Activated CD8-positive, alpha-beta T cell treated with anti-CD3 and anti-CD28 coated beads for 36 hours (primary cell): ENCODE results near the gene IL32. TPM values are rescaled to one million over a fixed set of nuclear protein-coding genes. Genes with fewer than 3 reads are reported as not detected.

Experiments
- ATAC-seq: fragments of 200-7000 bp; cut with Tn5 transposase; one replicate; pipeline ENCODE4 v1.10.0; 2021; ENCODE audit warnings: mild to moderate bottlenecking, moderate library complexity
- CTCF ChIA-PET: fragments of 350-600 bp; sonication (Branson Sonifier 250); formaldehyde crosslinking; loops from one replicate; lab custom pipeline; 2021; ENCODE audit warnings: antibody characterized with exemption; lab: Charles Lee
- POLR2A ChIA-PET: fragments of 350-600 bp; sonication (Branson Sonifier 250); formaldehyde crosslinking; loops from one replicate; lab custom pipeline; 2021; ENCODE audit warnings: antibody characterized with exemption; lab: Charles Lee
- DNase-seq: peaks from one replicate; pipeline ENCODE4 v3.0.0-alpha.2; 2020
- H3K27ac Mint-ChIP-seq: one replicate; pipeline ENCODE4 v1.8.0; 2021; ENCODE audit warnings: mild to moderate bottlenecking, mixed read lengths
- H3K27me3 Mint-ChIP-seq: one replicate; pipeline ENCODE4 v1.8.0; 2021; ENCODE audit warnings: mixed read lengths
- H3K36me3 Mint-ChIP-seq: one replicate; pipeline ENCODE4 v1.8.0; 2021; ENCODE audit warnings: low read depth, mixed read lengths
- H3K4me1 Mint-ChIP-seq: one replicate; pipeline ENCODE4 v1.8.0; 2021; ENCODE audit warnings: low read depth, mixed read lengths
- H3K4me3 Mint-ChIP-seq: one replicate; pipeline ENCODE4 v1.8.0; 2021; ENCODE audit warnings: mild to moderate bottlenecking, moderate library complexity, mixed read lengths
- H3K9me3 Mint-ChIP-seq: one replicate; pipeline ENCODE4 v1.8.0; 2021; ENCODE audit warnings: mixed read lengths
- intact Hi-C: fragments of 100-400 bp; cut with micrococcal nuclease; formaldehyde crosslinking; loops from one replicate; pipeline ENCODE4 v1.10.0; 2022
- total RNA-seq, 2 experiments: library from RNA; stranded (reverse); gene quantifications; one replicate each; pipeline ENCODE4 v1.2.3, GENCODE V29; 2021
- TF ChIP-seq, protein P1 (sequence below): fragments of 200-600 bp; IDR thresholded peaks from one replicate; pipeline ENCODE4 v1.8.0; 2022; ENCODE audit warnings: antibody characterized with exemption, mild to moderate bottlenecking

IL32 gene
- total RNA-seq, 2 experiments from 2014 or later, result 971 to 974 TPM

DNA sequence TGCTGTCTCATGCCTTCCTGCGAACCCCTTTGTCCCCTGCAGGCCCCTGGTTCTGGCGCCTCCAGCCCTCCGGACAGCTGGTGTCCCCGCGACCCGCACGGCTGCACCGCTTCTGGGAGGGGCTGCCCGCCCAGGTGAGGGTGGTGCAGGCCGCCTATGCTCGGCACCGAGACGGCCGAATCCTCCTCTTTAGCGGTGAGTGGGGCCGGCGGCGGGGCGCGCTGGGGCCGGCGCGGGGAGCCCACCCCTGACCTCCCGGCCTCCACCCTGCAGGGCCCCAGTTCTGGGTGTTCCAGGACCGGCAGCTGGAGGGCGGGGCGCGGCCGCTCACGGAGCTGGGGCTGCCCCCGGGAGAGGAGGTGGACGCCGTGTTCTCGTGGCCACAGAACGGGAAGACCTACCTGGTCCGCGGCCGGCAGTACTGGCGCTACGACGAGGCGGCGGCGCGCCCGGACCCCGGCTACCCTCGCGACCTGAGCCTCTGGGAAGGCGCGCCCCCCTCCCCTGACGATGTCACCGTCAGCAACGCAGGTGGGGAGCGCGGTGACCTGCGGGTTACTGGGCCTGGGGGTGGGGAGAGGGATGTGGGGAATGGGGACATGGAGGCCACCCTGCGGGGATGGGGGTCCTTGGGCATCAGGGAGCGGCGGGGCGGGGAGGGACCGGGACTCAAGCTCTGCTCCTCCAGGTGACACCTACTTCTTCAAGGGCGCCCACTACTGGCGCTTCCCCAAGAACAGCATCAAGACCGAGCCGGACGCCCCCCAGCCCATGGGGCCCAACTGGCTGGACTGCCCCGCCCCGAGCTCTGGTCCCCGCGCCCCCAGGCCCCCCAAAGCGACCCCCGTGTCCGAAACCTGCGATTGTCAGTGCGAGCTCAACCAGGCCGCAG is 7.1 kb upstream of the IL32 start:
- intact Hi-C loops, result no loop called here
- ChIA-PET CTCF (interaction anchor here (0.8 to 14.0 kb wide), 34 partner anchors 9 to 225 kb away, joined by 3 to 288 read pairs (median 8); partner anchors contain the start of genes HCFC1R1, THOC6, ZNF213 and ZSCAN10), POLR2A (interaction anchor here (0.5 to 3.5 kb wide), 18 partner anchors 8 to 798 kb away, joined by 3 to 27 read pairs (median 6); partner anchors contain the start of genes HCFC1R1, THOC6 and ZNF213)
- Mint-ChIP-seq H3K36me3 (peaks cover 25% of the 10 kb centered on the region), H3K27me3 (no peaks in the 10 kb centered on the region), H3K4me3 (peak overlapping the region; percentile 82), H3K27ac (peak overlapping the region; percentile 77), H3K4me1 (peaks cover 58% of the 10 kb centered on the region), H3K9me3 (no peaks in the 10 kb centered on the region)
- TF ChIP-seq, protein P1, sequence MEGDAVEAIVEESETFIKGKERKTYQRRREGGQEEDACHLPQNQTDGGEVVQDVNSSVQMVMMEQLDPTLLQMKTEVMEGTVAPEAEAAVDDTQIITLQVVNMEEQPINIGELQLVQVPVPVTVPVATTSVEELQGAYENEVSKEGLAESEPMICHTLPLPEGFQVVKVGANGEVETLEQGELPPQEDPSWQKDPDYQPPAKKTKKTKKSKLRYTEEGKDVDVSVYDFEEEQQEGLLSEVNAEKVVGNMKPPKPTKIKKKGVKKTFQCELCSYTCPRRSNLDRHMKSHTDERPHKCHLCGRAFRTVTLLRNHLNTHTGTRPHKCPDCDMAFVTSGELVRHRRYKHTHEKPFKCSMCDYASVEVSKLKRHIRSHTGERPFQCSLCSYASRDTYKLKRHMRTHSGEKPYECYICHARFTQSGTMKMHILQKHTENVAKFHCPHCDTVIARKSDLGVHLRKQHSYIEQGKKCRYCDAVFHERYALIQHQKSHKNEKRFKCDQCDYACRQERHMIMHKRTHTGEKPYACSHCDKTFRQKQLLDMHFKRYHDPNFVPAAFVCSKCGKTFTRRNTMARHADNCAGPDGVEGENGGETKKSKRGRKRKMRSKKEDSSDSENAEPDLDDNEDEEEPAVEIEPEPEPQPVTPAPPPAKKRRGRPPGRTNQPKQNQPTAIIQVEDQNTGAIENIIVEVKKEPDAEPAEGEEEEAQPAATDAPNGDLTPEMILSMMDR, result no peak
- peak; percentile 52 for ATAC-seq
- DNase-seq, result peak; percentile 83

DNA sequence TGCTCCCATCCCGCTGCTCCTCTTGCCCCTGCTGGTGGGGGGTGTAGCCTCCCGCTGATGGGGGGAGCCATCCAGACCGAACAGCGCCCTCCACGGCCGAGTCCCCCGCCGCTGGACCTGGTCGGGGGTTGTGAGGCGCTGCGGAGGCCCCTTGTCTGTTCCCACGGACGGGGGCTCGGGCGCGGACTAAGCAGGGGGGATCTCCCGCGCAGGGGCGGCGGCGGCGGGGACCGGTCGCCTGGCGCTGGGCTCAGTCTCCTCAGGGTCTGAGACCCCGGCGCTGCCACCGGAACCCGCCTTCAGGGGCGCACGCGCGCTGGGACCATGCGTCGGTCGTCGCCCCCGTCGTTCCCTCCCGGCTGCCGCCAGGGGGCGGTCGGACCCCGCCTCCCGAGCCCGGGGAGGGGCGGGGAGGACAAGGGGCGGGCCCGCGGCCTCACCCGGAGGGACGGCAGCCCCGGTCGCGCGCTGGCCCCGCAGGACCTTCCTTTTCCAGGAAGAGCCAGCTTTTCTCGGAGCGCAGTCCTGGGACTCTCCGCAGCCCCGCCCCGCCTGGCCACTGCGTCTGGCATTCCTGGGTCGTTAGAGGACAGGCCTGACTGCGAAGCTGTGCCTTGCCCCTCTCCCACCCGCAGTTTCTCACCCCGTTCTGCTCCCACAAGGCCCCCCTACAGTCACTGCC is 6.3 kb upstream of the IL32 start:
- intact Hi-C loops, result no loop called here
- Mint-ChIP-seq H3K4me1 (peaks cover 57% of the 10 kb centered on the region), H3K27me3 (no peaks in the 10 kb centered on the region), H3K9me3 (no peaks in the 10 kb centered on the region), H3K27ac (peak overlapping the region; percentile 93), H3K36me3 (peaks cover 19% of the 10 kb centered on the region), H3K4me3 (peak overlapping the region; percentile 82)
- ATAC-seq (peak; percentile 86), DNase-seq (peak; percentile 87)
- POLR2A ChIA-PET, result interaction anchor here (0.7 to 3.5 kb wide), 18 partner anchors 8 to 112 kb away, joined by 3 to 27 read pairs (median 6); partner anchors contain the start of genes ZNF213 and ZSCAN10
- CTCF ChIA-PET, result interaction anchor here (0.6 to 14.0 kb wide), 40 partner anchors 9 to 225 kb away, joined by 3 to 288 read pairs (median 6); partner anchors contain the start of genes HCFC1R1, THOC6, ZNF213 and ZSCAN10
- TF ChIP-seq, protein P1, result peak; percentile 98

DNA sequence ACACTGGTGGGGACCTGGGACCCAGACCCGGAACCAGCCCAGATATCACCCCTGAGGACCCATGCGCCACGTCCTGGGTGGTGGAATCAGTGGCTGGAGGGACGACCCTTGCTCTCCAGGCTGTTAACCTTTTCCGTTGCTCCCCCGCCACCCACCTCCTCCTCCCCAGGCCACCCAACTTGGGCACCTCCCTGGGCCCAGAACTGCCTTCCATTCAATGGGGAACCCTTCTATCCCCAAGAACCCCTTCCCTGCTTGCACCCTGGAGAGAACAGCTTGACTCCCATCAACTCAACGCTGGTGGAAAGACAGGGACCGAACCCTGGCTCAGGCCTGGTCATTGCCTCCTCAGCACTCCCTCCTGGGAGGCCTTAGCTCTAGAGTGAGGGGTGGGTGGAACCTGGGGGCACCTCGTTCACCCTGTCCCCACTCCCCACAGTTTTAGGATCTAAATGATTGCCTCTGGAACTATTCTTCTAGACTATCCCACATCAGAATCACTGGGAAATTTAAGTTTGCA is 5.7 kb upstream of the IL32 start:
- Mint-ChIP-seq H3K27me3 (no peaks in the 10 kb centered on the region), H3K4me3 (peak overlapping the region; percentile 82), H3K4me1 (peaks cover 57% of the 10 kb centered on the region), H3K36me3 (peaks cover 15% of the 10 kb centered on the region), H3K27ac (peak overlapping the region; percentile 93), H3K9me3 (no peaks in the 10 kb centered on the region)
- DNase-seq, result no peak
- TF ChIP-seq, protein P1, result no peak
- intact Hi-C loops, result loop anchor here (2.0 kb wide), 1 partner anchor 67 kb away; no protein-coding TSS in a partner anchor
- ChIA-PET CTCF (interaction anchor here (0.6 to 14.0 kb wide), 27 partner anchors 9 to 224 kb away, joined by 3 to 288 read pairs (median 11); partner anchors contain the start of genes HCFC1R1, THOC6, ZNF213 and ZSCAN10), POLR2A (interaction anchor here (0.7 to 3.5 kb wide), 11 partner anchors 9 to 112 kb away, joined by 3 to 27 read pairs (median 7); partner anchors contain the start of genes ZNF213 and ZSCAN10)
- ATAC-seq, result no peak

- ChIA-PET POLR2A (interaction anchor here (0.6 to 3.5 kb wide), 6 partner anchors 9 to 74 kb away, joined by 3 to 27 read pairs (median 11); partner anchors contain the start of gene ZNF213), CTCF (interaction anchor here (1.0 to 14.0 kb wide), 18 partner anchors 10 to 107 kb away, joined by 3 to 288 read pairs (median 16); partner anchors contain the start of genes HCFC1R1, THOC6, ZNF213 and ZSCAN10)
- Mint-ChIP-seq H3K4me3 (peak overlapping the region; percentile 82), H3K36me3 (peaks cover 10% of the 10 kb centered on the region), H3K27me3 (no peaks in the 10 kb centered on the region), H3K4me1 (peaks cover 53% of the 10 kb centered on the region), H3K9me3 (no peaks in the 10 kb centered on the region), H3K27ac (peak overlapping the region; percentile 93)
- TF ChIP-seq, protein P1, result no peak
- intact Hi-C loops, result loop anchor here (2.0 kb wide), 1 partner anchor 66 kb away; no protein-coding TSS in a partner anchor
- DNase-seq, result no peak
- ATAC-seq, result no peak
These were observed 4.9 kb upstream of the IL32 start for GRCh38 chr16:3060339-3061127.
